ENCODE results near the gene CDH11. TPM values are rescaled to one million over a fixed set of nuclear protein-coding genes. Genes with fewer than 3 reads are reported as not detected.

The CDH11 gene
- total RNA-seq, 4 donors from 2014 or later = 13.0 to 37.7 (median 27.8) TPM

- DNase-seq = no peak
- TF ChIP-seq POLR2A (IDR thresholded peaks at IDR 0.05) (no peak), CTCF (IDR thresholded peaks at IDR 0.05) (no peak)
- intact Hi-C loops (cut with DNase I) = no loop called here
- no peaks in the 10 kb centered on the region for H3K36me3 ChIP-seq
- 41 to 60% methylated on average over 1 of the region's 1 CpG for whole genome bisulfite sequencing, 2 donors
- no peaks in the 10 kb centered on the region for H3K9me3 ChIP-seq
- H3K27me3 ChIP-seq = no peaks in the 10 kb centered on the region
- no peak overlapping the region for H3K4me3 ChIP-seq (replicated peaks in 1 of 3)
- no peak overlapping the region for H3K27ac ChIP-seq
- H3K4me1 ChIP-seq = no peaks in the 10 kb centered on the region
Measured at GRCh38 chr16:65012357-65012756, 109.5 kb downstream of the CDH11 start.

GRCh38 chr16:65010125-65010524, 111.7 kb downstream of the CDH11 start:
- 30 to 36% methylated on average over 2 of the region's 2 CpGs for WGBS, 2 donors
- Histone ChIP-seq H3K4me1 (no peaks in the 10 kb centered on the region), H3K36me3 (no peaks in the 10 kb centered on the region), H3K9me3 (no peaks in the 10 kb centered on the region), H3K27me3 (no peaks in the 10 kb centered on the region), H3K27ac (no peak overlapping the region), H3K4me3 (replicated peaks in 1 of 3) (no peak overlapping the region)
- intact Hi-C loops (cut with DNase I) = no loop called here
- TF ChIP-seq CTCF (IDR thresholded peaks at IDR 0.05) (no peak), POLR2A (IDR thresholded peaks at IDR 0.05) (no peak)
- DNase-seq = no peak

- intact Hi-C loops (cut with DNase I) = no loop called here
- no peak for DNase-seq
- no peaks in the 10 kb centered on the region for H3K27me3 ChIP-seq
- H3K4me3 ChIP-seq (replicated peaks in 1 of 3) = no peak overlapping the region
- H3K36me3 ChIP-seq = no peaks in the 10 kb centered on the region
- TF ChIP-seq POLR2A (IDR thresholded peaks at IDR 0.05) (no peak), CTCF (IDR thresholded peaks at IDR 0.05) (no peak)
- no peak overlapping the region for H3K27ac ChIP-seq
- H3K9me3 ChIP-seq = no peaks in the 10 kb centered on the region
- 77 to 79% methylated on average over 1 of the region's 1 CpG for WGBS, 2 donors
- H3K4me1 ChIP-seq = no peaks in the 10 kb centered on the region
Measured at GRCh38 chr16:65005696-65006095, 116.2 kb downstream of the CDH11 start.

GRCh38 chr16:65004570-65004969, 117.3 kb downstream of the CDH11 start:
- no peaks in the 10 kb centered on the region for H3K9me3 ChIP-seq
- no peaks in the 10 kb centered on the region for H3K4me1 ChIP-seq
- 92 to 95% methylated on average over 14 to 16 of the region's 16 CpGs for WGBS, 2 donors
- H3K27me3 ChIP-seq = no peaks in the 10 kb centered on the region
- TF ChIP-seq CTCF (IDR thresholded peaks at IDR 0.05) (no peak), POLR2A (IDR thresholded peaks at IDR 0.05) (no peak)
- no peak overlapping the region for H3K27ac ChIP-seq
- no peak overlapping the region for H3K4me3 ChIP-seq (replicated peaks in 1 of 3)
- no peaks in the 10 kb centered on the region for H3K36me3 ChIP-seq
- intact Hi-C loops (cut with DNase I) = no loop called here
- DNase-seq = no peak

- no peaks in the 10 kb centered on the region for H3K4me1 ChIP-seq
- H3K4me3 ChIP-seq (replicated peaks in 1 of 3) = no peak overlapping the region
- no peaks in the 10 kb centered on the region for H3K36me3 ChIP-seq
- no peak overlapping the region for H3K27ac ChIP-seq
- no peak for DNase-seq
- TF ChIP-seq CTCF (IDR thresholded peaks at IDR 0.05) (no peak), POLR2A (IDR thresholded peaks at IDR 0.05) (no peak)
- H3K9me3 ChIP-seq = no peaks in the 10 kb centered on the region
- no peaks in the 10 kb centered on the region for H3K27me3 ChIP-seq
- intact Hi-C loops (cut with DNase I) = no loop called here
Measured at GRCh38 chr16:65003621-65004020, 118.2 kb downstream of the CDH11 start.

All from thyroid gland (tissue), 4 donors.